ENCODE results near the gene ADGRG1.

GRCh38 chr16:57688487-57688986 lies 60.1 kb downstream of the ADGRG1 start:
- TF ChIP-seq, protein P1, sequence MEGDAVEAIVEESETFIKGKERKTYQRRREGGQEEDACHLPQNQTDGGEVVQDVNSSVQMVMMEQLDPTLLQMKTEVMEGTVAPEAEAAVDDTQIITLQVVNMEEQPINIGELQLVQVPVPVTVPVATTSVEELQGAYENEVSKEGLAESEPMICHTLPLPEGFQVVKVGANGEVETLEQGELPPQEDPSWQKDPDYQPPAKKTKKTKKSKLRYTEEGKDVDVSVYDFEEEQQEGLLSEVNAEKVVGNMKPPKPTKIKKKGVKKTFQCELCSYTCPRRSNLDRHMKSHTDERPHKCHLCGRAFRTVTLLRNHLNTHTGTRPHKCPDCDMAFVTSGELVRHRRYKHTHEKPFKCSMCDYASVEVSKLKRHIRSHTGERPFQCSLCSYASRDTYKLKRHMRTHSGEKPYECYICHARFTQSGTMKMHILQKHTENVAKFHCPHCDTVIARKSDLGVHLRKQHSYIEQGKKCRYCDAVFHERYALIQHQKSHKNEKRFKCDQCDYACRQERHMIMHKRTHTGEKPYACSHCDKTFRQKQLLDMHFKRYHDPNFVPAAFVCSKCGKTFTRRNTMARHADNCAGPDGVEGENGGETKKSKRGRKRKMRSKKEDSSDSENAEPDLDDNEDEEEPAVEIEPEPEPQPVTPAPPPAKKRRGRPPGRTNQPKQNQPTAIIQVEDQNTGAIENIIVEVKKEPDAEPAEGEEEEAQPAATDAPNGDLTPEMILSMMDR (IDR thresholded peaks at IDR 0.05), result no peak
- TF ChIP-seq POLR2A (IDR thresholded peaks at IDR 0.05), result no peak

Measured in uterus (tissue), 2 donors.